Measurements from ENCODE around the gene HOXA7. TPM values are rescaled to one million over a fixed set of nuclear protein-coding genes. Genes with fewer than 3 reads are reported as not detected.

Gene HOXA7
- total RNA-seq, 2 donors from 2014 or later, result not detected

- no peaks in the 10 kb centered on the region for H3K9me3 Mint-ChIP-seq
- H3K4me1 Mint-ChIP-seq, result peaks cover 10% of the 10 kb centered on the region
- peaks cover 15% of the 10 kb centered on the region for H3K36me3 Mint-ChIP-seq (ENCODE audit: low read depth)
- peaks cover 53% of the 10 kb centered on the region for H3K27me3 Mint-ChIP-seq
- H3K27ac Mint-ChIP-seq, result no peak overlapping the region
- no peak for ATAC-seq (replicated peaks)
- H3K4me3 Mint-ChIP-seq, result no peak overlapping the region
Measured at GRCh38 chr7:27164367-27165088, 8.1 kb upstream of the HOXA7 start.

DNA sequence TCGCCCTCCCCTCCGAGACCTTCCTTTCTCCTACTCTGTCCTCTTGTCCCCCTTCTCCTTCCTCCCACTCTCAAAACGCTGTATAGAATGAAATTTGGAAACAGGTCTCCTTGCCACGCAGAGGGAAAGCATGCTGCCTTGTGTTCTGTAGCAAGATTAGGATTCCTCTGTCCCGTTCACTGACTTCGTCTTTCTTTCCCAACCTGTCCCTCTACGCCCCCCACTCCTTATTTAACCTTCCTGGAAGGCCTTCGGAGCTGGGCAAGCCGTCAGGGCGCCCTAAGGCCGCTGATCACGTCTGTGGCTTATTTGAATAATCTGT lies 7.5 kb upstream of the HOXA7 start:
- H3K9me3 Mint-ChIP-seq, result no peaks in the 10 kb centered on the region
- H3K27ac Mint-ChIP-seq, result no peak overlapping the region
- H3K4me1 Mint-ChIP-seq, result peaks cover 10% of the 10 kb centered on the region
- peaks cover 15% of the 10 kb centered on the region for H3K36me3 Mint-ChIP-seq (ENCODE audit: low read depth)
- no peak overlapping the region for H3K4me3 Mint-ChIP-seq
- no peak for ATAC-seq (replicated peaks)
- H3K27me3 Mint-ChIP-seq, result peaks cover 56% of the 10 kb centered on the region

- no peaks in the 10 kb centered on the region for H3K9me3 Mint-ChIP-seq
- H3K27me3 Mint-ChIP-seq, result peaks cover 55% of the 10 kb centered on the region
- no peak overlapping the region for H3K27ac Mint-ChIP-seq
- no peak overlapping the region for H3K4me3 Mint-ChIP-seq
- H3K4me1 Mint-ChIP-seq, result peaks cover 5% of the 10 kb centered on the region
- peaks cover 10% of the 10 kb centered on the region for H3K36me3 Mint-ChIP-seq (ENCODE audit: low read depth)
- no peak for ATAC-seq (replicated peaks)
Measured at GRCh38 chr7:27163288-27164044, 7.0 kb upstream of the HOXA7 start.

DNA sequence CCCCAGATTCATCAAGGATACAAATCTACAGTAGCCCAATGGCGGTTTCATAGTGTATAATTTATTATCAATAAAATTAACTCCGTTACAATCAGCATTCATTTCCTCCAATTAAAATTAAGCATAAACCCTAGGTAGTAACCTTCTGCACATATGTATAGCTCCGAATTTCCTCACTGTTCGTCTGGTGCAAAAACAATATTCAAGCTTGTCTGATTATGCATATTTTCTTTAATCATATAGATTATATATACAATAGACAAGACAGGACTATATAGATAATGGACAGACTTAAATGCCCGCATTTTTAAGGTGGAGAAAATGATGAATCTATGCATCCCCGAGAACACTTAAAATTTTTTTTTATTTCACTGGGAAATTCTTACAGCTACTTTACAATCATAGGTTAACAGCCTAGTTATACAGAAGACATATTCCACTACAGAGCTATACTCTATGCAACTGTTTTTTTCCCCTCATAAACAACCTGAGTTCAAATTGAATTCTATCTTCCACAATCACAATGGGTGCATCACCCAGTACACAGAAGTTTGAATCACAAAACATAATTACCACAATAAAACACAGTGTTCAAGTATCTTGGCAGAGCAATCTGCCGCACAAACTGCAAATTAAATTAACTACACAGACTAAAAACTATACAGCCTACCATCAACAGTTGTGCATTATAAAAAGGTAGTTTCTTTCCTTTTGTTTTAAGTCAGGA lies 6.2 kb upstream of the HOXA7 start:
- Mint-ChIP-seq H3K9me3 (no peaks in the 10 kb centered on the region), H3K4me3 (no peak overlapping the region), H3K4me1 (peaks cover 10% of the 10 kb centered on the region), H3K27me3 (peaks cover 57% of the 10 kb centered on the region), H3K36me3 (ENCODE audit: low read depth) (peaks cover 11% of the 10 kb centered on the region), H3K27ac (no peak overlapping the region)
- ATAC-seq (replicated peaks), result no peak

GRCh38 chr7:27161721-27162560 lies 5.5 kb upstream of the HOXA7 start:
- H3K4me3 Mint-ChIP-seq, result no peak overlapping the region
- peaks cover 10% of the 10 kb centered on the region for H3K4me1 Mint-ChIP-seq
- H3K27ac Mint-ChIP-seq, result no peak overlapping the region
- ATAC-seq (replicated peaks), result no peak
- H3K9me3 Mint-ChIP-seq, result no peaks in the 10 kb centered on the region
- peaks cover 11% of the 10 kb centered on the region for H3K36me3 Mint-ChIP-seq (ENCODE audit: low read depth)
- H3K27me3 Mint-ChIP-seq, result peaks cover 57% of the 10 kb centered on the region

- H3K27ac Mint-ChIP-seq, result no peak overlapping the region
- no peaks in the 10 kb centered on the region for H3K9me3 Mint-ChIP-seq
- peaks cover 11% of the 10 kb centered on the region for H3K36me3 Mint-ChIP-seq (ENCODE audit: low read depth)
- H3K4me1 Mint-ChIP-seq, result peaks cover 10% of the 10 kb centered on the region
- no peak for ATAC-seq (replicated peaks)
- peaks cover 60% of the 10 kb centered on the region for H3K27me3 Mint-ChIP-seq
- peak overlapping the region; percentile 54 for H3K4me3 Mint-ChIP-seq
Measured at GRCh38 chr7:27161214-27161720, 4.8 kb upstream of the HOXA7 start.

DNA sequence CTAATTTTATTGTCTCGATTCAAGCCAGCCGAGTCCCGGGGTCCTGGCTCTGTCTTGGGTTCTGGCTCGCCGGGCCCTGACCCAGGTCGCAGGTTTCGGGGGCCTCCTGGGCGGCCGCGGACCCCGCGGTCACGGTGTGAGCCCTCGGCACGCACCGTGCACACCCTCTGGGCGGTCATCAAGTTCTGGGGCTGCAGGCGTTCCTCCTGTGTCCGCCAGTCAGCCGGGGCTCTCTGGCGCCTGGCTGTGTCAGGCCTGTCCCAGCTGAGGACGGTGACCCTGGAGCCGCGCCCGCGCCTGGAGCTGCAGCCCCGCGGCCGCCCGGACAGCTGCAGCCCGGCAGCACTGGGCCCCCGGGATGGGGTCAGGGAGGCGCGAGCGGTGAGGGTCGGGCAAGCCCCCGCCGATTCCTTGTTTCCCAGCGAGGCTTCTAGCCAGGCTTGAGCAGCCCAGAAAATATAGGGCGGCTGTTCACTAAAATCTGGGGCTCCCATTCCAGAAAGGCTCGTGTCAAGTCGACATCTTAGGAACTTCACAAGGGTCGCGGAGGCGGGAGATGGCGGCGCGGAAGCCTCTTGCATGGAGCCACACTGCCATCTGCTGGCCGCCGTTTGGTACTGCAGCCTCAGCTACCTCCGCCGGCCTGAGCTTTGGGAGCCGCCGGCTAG lies 4.2 kb upstream of the HOXA7 start:
- no peak overlapping the region for H3K27ac Mint-ChIP-seq
- peaks cover 8% of the 10 kb centered on the region for H3K36me3 Mint-ChIP-seq (ENCODE audit: low read depth)
- H3K9me3 Mint-ChIP-seq, result no peaks in the 10 kb centered on the region
- peak overlapping the region; percentile 54 for H3K4me3 Mint-ChIP-seq
- peak; percentile 68 for ATAC-seq (replicated peaks)
- H3K4me1 Mint-ChIP-seq, result peaks cover 8% of the 10 kb centered on the region
- peaks cover 57% of the 10 kb centered on the region for H3K27me3 Mint-ChIP-seq

GRCh38 chr7:27160145-27160545 lies 3.7 kb upstream of the HOXA7 start:
- Mint-ChIP-seq H3K36me3 (ENCODE audit: low read depth) (peaks cover 5% of the 10 kb centered on the region), H3K9me3 (no peaks in the 10 kb centered on the region), H3K27ac (no peak overlapping the region), H3K4me1 (peaks cover 6% of the 10 kb centered on the region), H3K27me3 (peaks cover 59% of the 10 kb centered on the region), H3K4me3 (peak overlapping the region; percentile 54)
- no peak for ATAC-seq (replicated peaks)

DNA sequence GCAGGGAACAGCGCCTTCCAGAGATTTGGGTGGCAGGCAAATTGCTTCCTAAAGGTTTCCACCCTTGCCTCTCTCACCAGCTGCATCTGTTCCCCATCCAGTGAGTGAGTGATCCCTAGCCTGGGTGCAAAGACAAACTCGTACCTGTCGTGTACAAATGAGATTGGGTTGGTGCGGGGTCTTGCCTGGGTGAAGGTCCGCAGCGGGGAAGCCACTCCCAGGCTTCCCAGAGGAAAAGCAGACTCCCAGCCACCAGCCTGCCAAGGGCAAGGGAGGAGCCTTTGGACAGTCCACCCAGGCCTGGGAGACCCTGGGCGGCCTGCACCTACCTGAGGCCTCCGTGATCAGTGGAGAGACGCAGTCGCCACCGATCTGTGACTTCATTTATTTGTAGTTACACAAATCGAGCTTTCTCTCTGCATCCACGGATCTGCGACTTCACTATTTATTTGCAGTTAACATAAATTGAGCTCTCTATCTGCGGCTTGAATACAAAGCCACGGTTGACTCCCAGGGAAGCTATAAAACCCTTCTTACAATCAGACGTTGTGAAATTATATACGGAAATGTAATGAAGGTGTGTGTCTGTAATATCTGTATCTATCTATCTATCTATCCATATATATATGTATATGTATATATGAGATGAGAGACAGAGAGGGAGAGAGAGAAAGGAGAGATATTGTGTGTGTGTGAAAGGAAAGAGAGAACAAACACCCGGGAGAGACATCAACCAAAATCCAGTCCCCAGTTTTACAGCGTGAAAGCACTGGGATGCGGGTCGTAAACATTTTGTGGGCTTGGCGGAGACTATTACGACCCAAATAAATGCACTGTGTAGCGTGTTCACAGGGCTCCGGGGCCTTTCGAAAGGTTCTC lies 3.0 kb upstream of the HOXA7 start:
- peak overlapping the region; percentile 54 for H3K4me3 Mint-ChIP-seq
- no peaks in the 10 kb centered on the region for H3K9me3 Mint-ChIP-seq
- H3K27me3 Mint-ChIP-seq, result peaks cover 65% of the 10 kb centered on the region
- no peak overlapping the region for H3K27ac Mint-ChIP-seq
- H3K4me1 Mint-ChIP-seq, result peaks cover 11% of the 10 kb centered on the region
- H3K36me3 Mint-ChIP-seq (ENCODE audit: low read depth), result peaks cover 10% of the 10 kb centered on the region
- no peak for ATAC-seq (replicated peaks)

- Mint-ChIP-seq H3K4me1 (peaks cover 15% of the 10 kb centered on the region), H3K27ac (no peak overlapping the region), H3K9me3 (no peaks in the 10 kb centered on the region), H3K36me3 (ENCODE audit: low read depth) (peaks cover 15% of the 10 kb centered on the region), H3K27me3 (peaks cover 67% of the 10 kb centered on the region), H3K4me3 (no peak overlapping the region)
- ATAC-seq (replicated peaks), result no peak
Measured at GRCh38 chr7:27158436-27159265, 2.2 kb upstream of the HOXA7 start.

GRCh38 chr7:27157702-27158431 lies 1.4 kb upstream of the HOXA7 start:
- Mint-ChIP-seq H3K9me3 (no peaks in the 10 kb centered on the region), H3K27me3 (peaks cover 66% of the 10 kb centered on the region), H3K36me3 (ENCODE audit: low read depth) (peaks cover 16% of the 10 kb centered on the region), H3K27ac (no peak overlapping the region), H3K4me3 (no peak overlapping the region), H3K4me1 (peaks cover 15% of the 10 kb centered on the region)
- no peak for ATAC-seq (replicated peaks)

Data from activated T-helper 17 cell treated with anti-CD3 and anti-CD28 coated beads, Interleukin-2, amount 50 U/mL, for 72 hours (primary cell).